Smooth muscle cell (in vitro differentiated cells): ENCODE results near the gene MUSK. TPM values are rescaled to one million over a fixed set of nuclear protein-coding genes. Genes with fewer than 3 reads are reported as not detected.

ENCODE experiments used
- DNase-seq: peaks from one replicate; lab custom pipeline; 2025; ENCODE audit not compliant: unreplicated experiment; lab: John Stamatoyannopoulos, UW
- H2AFZ ChIP-seq: fragments of 200-600 bp; sonication (generic); 2 replicates; pipeline ENCODE4 v1.6.0; 2016; ENCODE audit warnings: antibody characterized with exemption, low read depth, mild to moderate bottlenecking
- H3F3A ChIP-seq: fragments of 200-600 bp; sonication (generic); 2 replicates; pipeline ENCODE4 v1.6.0; 2017; ENCODE audit warnings: antibody characterized with exemption, low read depth
- H3K27ac ChIP-seq: fragments of 200-600 bp; sonication (generic); 2 replicates; pipeline ENCODE4 v1.5.1; 2016; ENCODE audit warnings: low read depth, mild to moderate bottlenecking
- H3K27me3 ChIP-seq: fragments of 200-600 bp; sonication (generic); 2 replicates; pipeline ENCODE4 v1.6.1; 2016; ENCODE audit warnings: low read depth, mild to moderate bottlenecking
- H3K36me3 ChIP-seq: fragments of 200-600 bp; sonication (generic); 2 replicates; pipeline ENCODE4 v1.5.1; 2016; ENCODE audit warnings: low read depth
- H3K4me1 ChIP-seq: fragments of 200-600 bp; sonication (generic); 2 replicates; pipeline ENCODE4 v1.5.1; 2016; ENCODE audit warnings: low read depth
- H3K4me2 ChIP-seq: fragments of 200-600 bp; sonication (generic); 2 replicates; pipeline ENCODE4 v1.6.0; 2016; ENCODE audit warnings: mild to moderate bottlenecking
- H3K4me3 ChIP-seq: fragments of 200-600 bp; sonication (generic); 2 replicates; pipeline ENCODE4 v1.5.1; 2016; ENCODE audit warnings: mild to moderate bottlenecking
- H3K79me2 ChIP-seq: fragments of 200-600 bp; sonication (generic); 2 replicates; pipeline ENCODE4 v1.6.0; 2016; ENCODE audit warnings: low read depth, mild to moderate bottlenecking
- H3K9ac ChIP-seq: fragments of 200-600 bp; sonication (generic); 2 replicates; pipeline ENCODE4 v1.6.0; 2016; ENCODE audit warnings: low read depth
- H3K9me3 ChIP-seq: fragments of 200-600 bp; sonication (generic); replicated peaks from 2 replicates; pipeline ENCODE4 v1.5.1; 2016; ENCODE audit warnings: low read depth
- H4K20me1 ChIP-seq: fragments of 200-600 bp; sonication (generic); 2 replicates; pipeline ENCODE4 v1.6.0; 2016; ENCODE audit warnings: low read depth
- CTCF ChIP-seq: fragments of 200-600 bp; sonication (generic); IDR thresholded peaks from 2 replicates; pipeline ENCODE4 v1.5.1; 2017; ENCODE audit warnings: borderline replicate concordance, mild to moderate bottlenecking, antibody characterized with exemption; ENCODE audit not compliant: insufficient read depth, poor library complexity, severe bottlenecking
- WGBS: methylation state at CpG from one replicate; pipeline ENCODE4 v1.1.7; 2016; ENCODE audit warnings: low lambda C conversion rate; 5-methylcytosine and 5-hydroxymethylcytosine counted together
- polyA plus RNA-seq: library from polyadenylated mRNA; unstranded; fragments of >200 nt; fragmentation: Nextera tagmentation; extraction: Ambion mirVana; gene quantifications from 2 replicates; pipeline ENCODE4 v1.2.1, GENCODE V29; 2016
- total RNA-seq: library from RNA; depleted of rRNA; stranded (reverse); fragments of >200 nt; gene quantifications from 2 replicates; pipeline ENCODE4 v1.2.3, GENCODE V29; 2014

MUSK gene
- total and polyA plus RNA-seq, 2 experiments from 2014 or later = not detected

- no peak for TF ChIP-seq CTCF
- no peak overlapping the region for H3K9ac ChIP-seq
- no peak overlapping the region for H3K27ac ChIP-seq
- H3K4me1 ChIP-seq = no peaks in the 10 kb centered on the region
- no peak for DNase-seq
- H3K4me3 ChIP-seq = no peak overlapping the region
- 90% methylated on average over 3 of the region's 3 CpGs for WGBS
- H3F3A ChIP-seq = no peaks in the 10 kb centered on the region
- no peaks in the 10 kb centered on the region for H4K20me1 ChIP-seq
- peaks cover 4% of the 10 kb centered on the region for H3K27me3 ChIP-seq
- H3K36me3 ChIP-seq = no peaks in the 10 kb centered on the region
- no peak overlapping the region for H3K4me2 ChIP-seq
- no peaks in the 10 kb centered on the region for H3K79me2 ChIP-seq
- H2AFZ ChIP-seq = no peak overlapping the region
- H3K9me3 ChIP-seq = no peaks in the 10 kb centered on the region
These were observed 140.5 kb downstream of the MUSK start for GRCh38 chr9:110809038-110809595.

GRCh38 chr9:110810262-110810976, 141.8 kb downstream of the MUSK start:
- H3K9ac ChIP-seq = no peak overlapping the region
- H3K27ac ChIP-seq = no peak overlapping the region
- no peak overlapping the region for H2AFZ ChIP-seq
- H3K4me2 ChIP-seq = no peak overlapping the region
- no peak for TF ChIP-seq CTCF
- no peaks in the 10 kb centered on the region for H3K36me3 ChIP-seq
- no peaks in the 10 kb centered on the region for H3K4me1 ChIP-seq
- H3K27me3 ChIP-seq = peaks cover 4% of the 10 kb centered on the region
- no peaks in the 10 kb centered on the region for H3K9me3 ChIP-seq
- H3F3A ChIP-seq = no peaks in the 10 kb centered on the region
- no peaks in the 10 kb centered on the region for H4K20me1 ChIP-seq
- no peak overlapping the region for H3K4me3 ChIP-seq
- DNase-seq = no peak
- WGBS = 74% methylated on average over 1 of the region's 1 CpG
- H3K79me2 ChIP-seq = no peaks in the 10 kb centered on the region

GRCh38 chr9:110812886-110813285, 144.3 kb downstream of the MUSK start:
- no peak overlapping the region for H3K9ac ChIP-seq
- H3K27me3 ChIP-seq = no peaks in the 10 kb centered on the region
- H3K4me2 ChIP-seq = no peak overlapping the region
- no peak overlapping the region for H3K27ac ChIP-seq
- WGBS = 90% methylated on average over 3 of the region's 3 CpGs
- H3F3A ChIP-seq = no peaks in the 10 kb centered on the region
- no peak for DNase-seq
- H3K79me2 ChIP-seq = no peaks in the 10 kb centered on the region
- no peak overlapping the region for H2AFZ ChIP-seq
- H3K4me3 ChIP-seq = no peak overlapping the region
- H3K9me3 ChIP-seq = no peaks in the 10 kb centered on the region
- no peaks in the 10 kb centered on the region for H3K36me3 ChIP-seq
- H3K4me1 ChIP-seq = no peaks in the 10 kb centered on the region
- no peaks in the 10 kb centered on the region for H4K20me1 ChIP-seq
- no peak for TF ChIP-seq CTCF

- no peak overlapping the region for H2AFZ ChIP-seq
- no peak for TF ChIP-seq CTCF
- WGBS = 89% methylated on average over 2 of the region's 2 CpGs
These were observed 145.6 kb downstream of the MUSK start for GRCh38 chr9:110814159-110814558.

More at GRCh38 chr9:110814159-110814558, 145.6 kb downstream of the MUSK start:
- Histone ChIP-seq H3K9ac (no peak overlapping the region), H3K4me1 (no peaks in the 10 kb centered on the region), H3K36me3 (no peaks in the 10 kb centered on the region), H3K4me3 (no peak overlapping the region), H3K27me3 (no peaks in the 10 kb centered on the region), H4K20me1 (no peaks in the 10 kb centered on the region), H3K79me2 (no peaks in the 10 kb centered on the region), H3F3A (no peaks in the 10 kb centered on the region), H3K27ac (no peak overlapping the region), H3K4me2 (no peak overlapping the region), H3K9me3 (no peaks in the 10 kb centered on the region)
- DNase-seq = no peak
